Peyer's patch (tissue), 4 donors: ENCODE results near the gene PLCB2.

Source experiments
- POLR2A ChIP-seq, 2 donors: fragments of 450-650 bp; IDR thresholded peaks; one replicate each; pipeline ENCODE4 v1.5.1; 2017; ENCODE audit warnings: antibody characterized with exemption in 2 of 2, mild to moderate bottlenecking in 2 of 2, moderate library complexity in 2 of 2
- TF ChIP-seq, protein P1 (sequence below), 6 experiments: fragments of 450-650 bp in 4 of 6; fragments of 200-600 bp in 2 of 6; sonication (generic) in 1 of 6; IDR thresholded peaks; one replicate each; pipeline ENCODE4 v1.5.1; 2017 to 2019; ENCODE audit warnings: antibody characterized with exemption in 6 of 6, mild to moderate bottlenecking in 3 of 6, moderate library complexity in 1 of 6

DNA sequence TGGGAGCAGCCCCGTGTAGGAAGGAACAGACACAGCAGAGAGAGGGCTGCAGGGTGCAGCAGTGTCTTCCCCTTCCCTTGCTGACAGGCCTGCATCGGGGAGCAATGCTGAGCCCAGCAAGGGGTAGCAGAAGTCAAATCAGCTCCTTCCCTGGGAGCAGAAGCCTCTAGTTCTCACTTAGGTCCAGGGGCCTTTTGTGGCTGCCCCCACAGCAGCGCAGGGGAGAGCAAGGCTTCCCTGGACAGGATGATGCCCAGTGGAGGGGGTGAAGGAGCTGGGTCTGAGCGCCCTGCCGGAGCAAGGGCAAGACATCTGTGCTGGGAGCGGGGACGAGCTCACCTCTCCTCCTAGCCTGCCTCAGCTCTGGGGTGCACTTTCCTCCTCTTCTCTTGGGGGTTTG, 827 bp downstream of the PLCB2 start:
- TF ChIP-seq, protein P1, sequence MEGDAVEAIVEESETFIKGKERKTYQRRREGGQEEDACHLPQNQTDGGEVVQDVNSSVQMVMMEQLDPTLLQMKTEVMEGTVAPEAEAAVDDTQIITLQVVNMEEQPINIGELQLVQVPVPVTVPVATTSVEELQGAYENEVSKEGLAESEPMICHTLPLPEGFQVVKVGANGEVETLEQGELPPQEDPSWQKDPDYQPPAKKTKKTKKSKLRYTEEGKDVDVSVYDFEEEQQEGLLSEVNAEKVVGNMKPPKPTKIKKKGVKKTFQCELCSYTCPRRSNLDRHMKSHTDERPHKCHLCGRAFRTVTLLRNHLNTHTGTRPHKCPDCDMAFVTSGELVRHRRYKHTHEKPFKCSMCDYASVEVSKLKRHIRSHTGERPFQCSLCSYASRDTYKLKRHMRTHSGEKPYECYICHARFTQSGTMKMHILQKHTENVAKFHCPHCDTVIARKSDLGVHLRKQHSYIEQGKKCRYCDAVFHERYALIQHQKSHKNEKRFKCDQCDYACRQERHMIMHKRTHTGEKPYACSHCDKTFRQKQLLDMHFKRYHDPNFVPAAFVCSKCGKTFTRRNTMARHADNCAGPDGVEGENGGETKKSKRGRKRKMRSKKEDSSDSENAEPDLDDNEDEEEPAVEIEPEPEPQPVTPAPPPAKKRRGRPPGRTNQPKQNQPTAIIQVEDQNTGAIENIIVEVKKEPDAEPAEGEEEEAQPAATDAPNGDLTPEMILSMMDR (IDR thresholded peaks at IDR 0.05), result no peak
- TF ChIP-seq POLR2A (IDR thresholded peaks at IDR 0.05), result no peak
